DND-41 (cell line): ENCODE results near the gene TEC.

Experiments used
- EZH2 ChIP-seq: IDR thresholded peaks from 3 replicates; pipeline ENCODE4 v1.6.1; 2012; ENCODE audit warnings: borderline replicate concordance, low read depth, mild to moderate bottlenecking, moderate library complexity, low read length, inconsistent platforms; ENCODE audit not compliant: severe bottlenecking
- TF ChIP-seq, protein P1 (sequence below): IDR thresholded peaks from 2 replicates; pipeline ENCODE4 v1.5.1; 2012; ENCODE audit warnings: borderline replicate concordance, low read length, moderate library complexity, mild to moderate bottlenecking; ENCODE audit not compliant: poor library complexity, severe bottlenecking; ENCODE audit errors: extremely low read depth

DNA sequence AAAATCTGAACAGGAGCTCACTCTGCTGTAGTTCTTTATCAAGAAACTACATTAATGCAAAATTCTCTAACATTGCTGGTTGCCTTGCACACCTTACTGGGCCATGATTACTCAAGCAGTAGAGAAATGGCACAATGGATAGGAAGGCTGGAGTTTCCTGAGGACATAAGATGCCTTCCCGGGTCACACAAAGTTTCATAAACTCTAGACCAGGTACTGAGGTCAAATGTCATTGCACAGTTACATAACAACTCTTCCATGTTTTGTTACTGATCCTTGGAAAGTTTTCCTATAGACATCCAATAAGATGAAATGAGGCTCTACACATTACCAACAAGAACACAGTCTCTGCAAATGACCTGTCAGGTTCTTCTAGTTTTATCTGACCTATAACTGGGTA is 9.9 kb downstream of the TEC start:
- TF ChIP-seq, protein P1, sequence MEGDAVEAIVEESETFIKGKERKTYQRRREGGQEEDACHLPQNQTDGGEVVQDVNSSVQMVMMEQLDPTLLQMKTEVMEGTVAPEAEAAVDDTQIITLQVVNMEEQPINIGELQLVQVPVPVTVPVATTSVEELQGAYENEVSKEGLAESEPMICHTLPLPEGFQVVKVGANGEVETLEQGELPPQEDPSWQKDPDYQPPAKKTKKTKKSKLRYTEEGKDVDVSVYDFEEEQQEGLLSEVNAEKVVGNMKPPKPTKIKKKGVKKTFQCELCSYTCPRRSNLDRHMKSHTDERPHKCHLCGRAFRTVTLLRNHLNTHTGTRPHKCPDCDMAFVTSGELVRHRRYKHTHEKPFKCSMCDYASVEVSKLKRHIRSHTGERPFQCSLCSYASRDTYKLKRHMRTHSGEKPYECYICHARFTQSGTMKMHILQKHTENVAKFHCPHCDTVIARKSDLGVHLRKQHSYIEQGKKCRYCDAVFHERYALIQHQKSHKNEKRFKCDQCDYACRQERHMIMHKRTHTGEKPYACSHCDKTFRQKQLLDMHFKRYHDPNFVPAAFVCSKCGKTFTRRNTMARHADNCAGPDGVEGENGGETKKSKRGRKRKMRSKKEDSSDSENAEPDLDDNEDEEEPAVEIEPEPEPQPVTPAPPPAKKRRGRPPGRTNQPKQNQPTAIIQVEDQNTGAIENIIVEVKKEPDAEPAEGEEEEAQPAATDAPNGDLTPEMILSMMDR = no peak
- TF ChIP-seq EZH2 = no peak
